SK-N-DZ (cell line): ENCODE data around the gene KCNIP1.
A peak's percentile ranks its signal among the peaks of the same experiment; 100 is the strongest.
"Not testable (repeated sequence)": the region's sequence is repeated elsewhere in the genome, so short reads cannot be mapped to it uniquely, and the experiment has no call there.

ENCODE experiments used
- DNase-seq: peaks from one replicate; pipeline ENCODE4 v3.0.0-alpha.2; 2015; ENCODE audit warnings: low spot score

The KCNIP1 gene

GRCh38 chr5:170536525-170536924, 32.7 kb downstream of the KCNIP1 start:
- DNase-seq: no peak

DNA sequence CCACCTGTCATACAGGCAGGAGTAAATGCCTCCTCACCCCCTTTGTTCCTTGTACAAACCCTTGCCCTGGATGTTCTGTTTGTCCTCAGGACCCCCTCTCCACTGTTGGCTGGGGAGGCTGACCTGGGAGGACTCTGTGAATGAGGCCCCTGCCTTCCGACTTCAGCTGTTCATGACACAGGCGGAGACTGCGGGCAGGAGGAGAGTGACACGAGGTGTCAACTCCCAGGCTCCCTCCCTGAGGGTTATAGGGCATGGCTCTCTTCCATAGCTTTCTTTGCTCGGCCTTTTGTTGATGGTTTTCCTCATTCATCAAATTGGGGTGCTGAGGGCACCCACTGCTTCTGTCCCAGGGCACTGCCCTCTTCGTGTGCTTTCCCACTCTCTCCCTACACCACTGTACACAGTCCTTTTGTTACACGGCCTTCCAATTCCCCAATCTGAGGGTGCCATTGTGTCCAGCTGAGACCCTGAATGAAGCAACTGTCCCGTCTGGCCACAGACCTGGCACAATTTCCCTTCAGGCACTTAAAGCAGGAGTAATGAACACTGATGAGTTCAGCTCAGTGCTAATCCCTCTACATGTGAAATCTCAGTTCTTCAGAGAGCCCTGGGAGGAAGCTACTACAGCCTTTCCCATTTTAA, 33.8 kb downstream of the KCNIP1 start:
- no peak for DNase-seq

DNA sequence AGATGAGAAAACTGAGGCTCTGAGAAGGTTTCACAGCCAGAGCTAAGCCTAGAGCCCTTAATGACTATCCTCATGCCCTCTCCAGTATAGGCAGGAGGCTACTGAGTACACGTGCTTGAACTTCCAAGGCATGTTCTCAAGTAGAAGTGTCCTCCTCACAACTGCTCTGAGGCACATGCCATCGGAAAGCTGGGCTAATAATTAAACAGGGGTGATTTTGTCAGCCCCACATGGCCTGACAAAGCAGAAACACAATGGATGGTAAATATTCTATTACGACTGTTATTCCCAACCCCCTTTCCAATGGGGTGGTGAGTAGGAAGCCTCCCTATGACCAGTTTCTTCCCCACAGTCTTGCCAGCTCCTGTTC, 34.3 kb downstream of the KCNIP1 start:
- DNase-seq: no peak

DNA sequence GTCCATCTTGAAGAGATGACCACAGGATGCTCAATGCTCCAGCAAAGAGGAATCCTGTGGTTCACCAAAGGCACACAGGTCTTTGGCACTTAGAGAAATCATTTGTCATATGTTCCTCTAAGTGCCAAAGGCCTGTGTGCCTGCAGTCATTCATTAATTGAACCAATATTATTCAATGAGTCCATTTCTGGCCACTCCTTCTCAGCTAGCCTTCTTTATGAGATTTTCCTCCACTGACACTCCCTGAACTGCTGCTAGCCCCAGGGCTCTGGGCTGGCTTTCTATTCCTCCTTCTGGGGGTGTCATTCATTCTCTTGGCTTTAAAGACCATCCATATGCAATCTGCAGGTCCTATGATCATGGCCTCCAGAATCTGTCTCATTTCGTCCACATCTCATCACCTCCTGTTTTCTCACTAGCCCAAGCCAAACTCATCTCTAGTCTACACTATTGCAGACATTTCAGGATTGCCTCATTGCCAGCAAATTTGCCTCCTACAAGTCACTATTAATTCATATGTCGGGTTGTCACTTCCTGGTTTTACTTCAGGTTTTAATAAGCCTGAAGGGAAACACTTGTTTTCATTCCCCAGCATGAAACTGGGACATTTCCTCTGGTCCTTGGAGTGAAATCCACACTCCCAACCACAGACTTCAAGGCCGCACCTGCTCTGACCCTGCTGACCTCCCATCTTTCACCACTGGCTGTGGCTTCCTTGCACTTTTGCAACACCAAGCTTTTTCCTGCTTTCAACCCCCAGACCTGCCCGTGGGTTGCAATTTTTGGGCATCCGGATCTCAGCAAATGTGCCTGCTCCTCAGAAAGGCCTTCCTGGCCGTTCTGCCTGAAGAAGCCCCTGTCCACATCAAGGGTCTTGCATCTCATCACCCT, 35.1 kb downstream of the KCNIP1 start:
- no peak for DNase-seq

- DNase-seq: no peak
Observed at GRCh38 chr5:170540271-170540670, 36.5 kb downstream of the KCNIP1 start.

DNA sequence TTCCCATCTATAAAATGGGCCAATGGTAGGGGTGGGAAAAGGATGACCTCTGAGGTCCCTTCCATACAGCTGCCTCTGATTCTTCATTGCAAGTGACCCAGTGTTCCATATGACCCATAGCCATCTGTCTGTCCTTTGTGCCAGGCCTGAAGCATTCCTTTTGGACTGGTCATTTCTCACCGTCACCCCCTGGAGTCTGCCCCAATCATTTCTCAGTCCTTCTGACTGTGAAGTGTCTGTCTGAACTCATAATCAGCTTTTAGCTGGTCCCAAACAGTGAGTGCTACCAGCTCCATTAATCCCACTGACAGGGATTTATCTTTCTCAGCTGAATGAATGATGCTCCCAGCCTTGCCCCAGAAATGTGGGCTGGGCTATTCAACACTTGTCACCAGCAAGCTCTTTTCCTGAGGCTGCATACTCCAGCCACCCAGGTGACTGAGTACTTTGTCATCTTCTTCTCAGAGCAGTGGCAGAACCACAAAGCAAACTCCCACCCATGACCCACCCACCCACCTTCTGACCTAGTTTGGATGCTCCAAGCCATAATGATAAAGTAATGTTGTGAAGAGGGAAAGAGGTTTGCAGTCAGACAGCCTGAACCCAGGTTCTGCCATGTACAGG, 37.4 kb downstream of the KCNIP1 start:
- no peak for DNase-seq

DNA sequence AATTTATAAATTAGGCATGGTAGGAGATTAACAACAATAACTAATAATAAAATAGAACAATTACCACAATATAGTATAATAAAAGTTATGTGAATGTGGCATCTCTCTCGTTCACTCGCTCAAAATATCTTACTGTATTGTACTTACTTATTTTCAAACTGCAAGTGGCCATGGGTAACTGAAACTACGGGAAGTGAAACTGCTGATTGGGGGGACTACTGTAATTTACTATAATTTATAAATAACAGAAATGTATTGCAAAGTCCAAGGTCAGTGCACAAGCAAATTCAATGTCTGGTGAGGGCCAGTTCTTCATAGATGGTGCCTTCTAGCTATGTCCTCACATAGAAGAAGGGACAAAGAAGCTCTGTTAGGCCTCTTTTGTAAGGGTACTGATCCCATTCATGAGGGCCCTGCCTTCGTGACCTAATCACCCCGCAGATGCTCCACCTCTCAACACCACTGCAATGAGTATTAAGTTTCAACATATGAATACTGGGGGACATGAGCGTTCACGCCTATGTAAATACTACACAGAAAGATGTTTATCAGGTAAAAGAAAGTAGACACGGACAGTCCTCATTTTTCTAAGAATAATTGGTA, 39.0 kb downstream of the KCNIP1 start:
- DNase-seq: no peak

GRCh38 chr5:170545313-170545712, 41.5 kb downstream of the KCNIP1 start:
- no peak for DNase-seq

GRCh38 chr5:170545811-170546210, 42.0 kb downstream of the KCNIP1 start:
- DNase-seq: no peak

- no peak for DNase-seq
Observed at GRCh38 chr5:170546282-170546681, 42.5 kb downstream of the KCNIP1 start.

DNA sequence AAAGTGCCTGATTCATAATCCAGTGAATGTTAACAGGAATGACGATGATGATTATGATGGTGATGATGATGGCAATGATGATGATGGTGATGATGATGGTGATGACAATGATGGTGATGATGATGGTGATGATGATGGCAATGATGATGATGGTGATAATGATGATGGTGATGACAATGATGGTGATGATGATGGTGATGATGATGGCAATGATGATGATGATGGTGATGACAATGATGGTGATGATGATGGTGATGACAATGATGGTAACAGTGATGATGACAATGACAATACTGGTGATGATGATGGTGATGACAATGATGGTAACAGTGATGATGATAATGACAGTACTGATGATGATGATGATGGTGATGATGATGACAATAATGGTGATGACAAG, 46.6 kb downstream of the KCNIP1 start:
- DNase-seq: not testable (repeated sequence)

GRCh38 chr5:170551076-170551475, 47.3 kb downstream of the KCNIP1 start:
- no peak for DNase-seq

- DNase-seq: no peak
Observed at GRCh38 chr5:170551622-170552021, 47.8 kb downstream of the KCNIP1 start.

- no peak for DNase-seq
Observed at GRCh38 chr5:170552621-170553115, 48.8 kb downstream of the KCNIP1 start.

DNA sequence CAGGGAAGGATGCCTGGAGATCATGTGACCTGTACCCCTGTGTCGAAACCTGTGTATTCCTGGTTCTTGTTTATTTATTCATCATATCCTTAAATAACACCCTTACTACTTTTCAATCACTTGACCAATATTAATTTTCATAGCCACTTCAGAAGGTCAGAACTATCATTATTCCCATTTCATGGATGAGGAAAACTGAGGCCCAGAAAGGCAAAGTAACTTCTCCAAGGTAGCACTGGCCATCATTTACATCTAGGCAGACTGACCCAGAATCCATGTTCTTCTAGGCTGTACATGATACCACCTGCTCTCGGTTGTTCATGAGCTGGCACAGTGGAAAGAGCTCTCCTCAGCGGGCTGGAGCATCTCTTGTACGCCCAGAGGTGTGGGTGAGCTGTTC, 49.4 kb downstream of the KCNIP1 start:
- no peak for DNase-seq

DNA sequence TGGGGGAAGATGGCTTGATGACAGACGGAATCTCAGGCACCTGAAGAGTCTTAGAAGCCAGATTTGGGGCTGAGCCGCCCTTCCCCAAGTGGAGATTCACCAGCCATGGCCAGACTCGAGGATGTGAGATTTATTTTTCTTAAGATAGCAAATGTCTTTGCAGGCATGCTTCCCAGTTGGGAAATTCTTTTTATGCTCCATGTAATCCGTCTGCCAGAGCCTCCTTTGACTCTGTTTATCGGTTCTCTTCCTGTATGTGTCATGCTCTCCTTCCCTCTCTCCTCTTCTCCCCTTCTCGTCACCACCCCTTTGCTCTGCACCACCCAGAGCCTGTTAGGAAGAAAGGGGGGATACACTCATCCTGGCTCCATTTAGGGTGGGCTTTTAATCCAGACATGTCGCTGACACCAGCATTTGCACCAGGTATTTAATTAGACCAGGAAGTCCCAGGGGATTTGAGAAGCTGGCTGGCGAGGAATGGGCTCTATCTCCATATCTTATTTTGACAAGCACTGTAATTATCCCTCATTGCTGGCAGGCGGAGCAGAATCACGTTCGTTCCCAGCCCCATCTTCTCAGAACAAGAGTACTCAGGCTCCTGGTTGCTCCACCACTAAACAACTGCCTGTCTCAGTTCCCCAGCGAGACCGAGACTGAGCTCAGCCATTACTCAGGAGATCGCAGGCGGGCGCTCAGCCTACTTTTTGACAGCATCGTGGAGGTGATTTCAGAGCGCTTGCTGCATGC, 50.9 kb downstream of the KCNIP1 start:
- peak; percentile 44 for DNase-seq

DNA sequence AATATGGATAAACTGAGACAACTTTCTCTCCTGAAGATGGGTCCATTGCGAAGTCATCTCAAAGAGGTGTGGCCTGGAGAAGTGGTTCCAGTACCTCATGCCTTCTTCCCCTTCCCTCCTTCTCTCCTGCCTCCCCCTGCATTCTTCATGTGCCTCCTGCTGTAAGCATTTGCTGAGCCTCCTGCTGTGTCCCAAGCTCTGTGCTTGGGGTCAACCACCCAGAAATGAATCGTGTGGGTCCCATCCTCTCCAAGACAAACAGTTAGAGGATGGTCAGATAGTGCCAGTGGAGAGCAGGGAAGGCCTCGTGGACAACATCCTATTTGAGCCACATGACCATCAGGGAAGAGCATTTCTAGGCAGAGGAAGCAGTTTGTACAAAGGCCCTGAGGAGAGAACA, 53.5 kb downstream of the KCNIP1 start:
- no peak for DNase-seq

- DNase-seq: no peak
Observed at GRCh38 chr5:170559296-170559695, 55.5 kb downstream of the KCNIP1 start.

GRCh38 chr5:170560938-170561337, 57.1 kb downstream of the KCNIP1 start:
- DNase-seq: no peak

DNA sequence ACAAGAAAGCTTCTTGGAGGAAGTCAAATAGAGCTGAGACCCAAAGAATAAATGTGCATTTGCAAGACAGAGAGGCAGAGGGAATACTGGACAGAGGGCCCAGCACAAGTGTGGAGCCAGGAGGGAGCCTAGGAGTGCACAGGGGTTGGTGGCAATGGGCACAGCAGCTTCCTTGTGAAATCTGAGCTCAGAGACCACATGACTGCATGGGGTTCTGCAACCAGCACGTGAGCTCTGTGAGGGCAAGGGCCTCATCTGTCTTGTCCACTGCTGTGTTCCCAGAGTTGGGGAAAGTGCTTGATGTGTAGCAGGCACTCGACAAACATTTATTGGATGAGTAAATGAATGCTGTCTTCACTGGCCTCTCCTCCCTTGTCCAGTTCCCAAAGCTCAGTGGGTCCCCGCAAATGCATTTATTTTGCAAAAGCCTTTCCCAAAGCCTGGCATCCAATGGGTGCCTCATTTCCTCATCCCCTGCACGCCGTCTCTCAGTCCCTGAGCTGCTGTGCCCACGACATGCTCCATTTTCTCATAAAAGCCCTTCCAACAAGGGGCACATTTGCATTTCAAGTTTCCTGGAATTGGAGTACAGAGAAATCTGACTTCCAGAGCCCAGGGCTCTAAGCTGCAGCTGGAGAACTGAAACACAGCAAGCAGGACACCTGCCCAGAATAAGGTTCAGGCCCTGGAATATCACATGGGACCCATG, 58.5 kb downstream of the KCNIP1 start:
- no peak for DNase-seq

- no peak for DNase-seq
Observed at GRCh38 chr5:170562875-170563228, 59.0 kb downstream of the KCNIP1 start.
